Smooth muscle cell (in vitro differentiated cells): ENCODE measurements around the gene TMEM167A. TPM values are rescaled to one million over a fixed set of nuclear protein-coding genes. Genes with fewer than 3 reads are reported as not detected.

Experiments used
- DNase-seq: peaks from one replicate; lab custom pipeline; 2025; ENCODE audit not compliant: unreplicated experiment; lab: John Stamatoyannopoulos, UW
- H2AFZ ChIP-seq: fragments of 200-600 bp; sonication (generic); 2 replicates; pipeline ENCODE4 v1.6.0; 2016; ENCODE audit warnings: antibody characterized with exemption, low read depth, mild to moderate bottlenecking
- H3F3A ChIP-seq: fragments of 200-600 bp; sonication (generic); 2 replicates; pipeline ENCODE4 v1.6.0; 2017; ENCODE audit warnings: antibody characterized with exemption, low read depth
- H3K27ac ChIP-seq: fragments of 200-600 bp; sonication (generic); 2 replicates; pipeline ENCODE4 v1.5.1; 2016; ENCODE audit warnings: low read depth, mild to moderate bottlenecking
- H3K27me3 ChIP-seq: fragments of 200-600 bp; sonication (generic); 2 replicates; pipeline ENCODE4 v1.6.1; 2016; ENCODE audit warnings: low read depth, mild to moderate bottlenecking
- H3K36me3 ChIP-seq: fragments of 200-600 bp; sonication (generic); 2 replicates; pipeline ENCODE4 v1.5.1; 2016; ENCODE audit warnings: low read depth
- H3K4me1 ChIP-seq: fragments of 200-600 bp; sonication (generic); 2 replicates; pipeline ENCODE4 v1.5.1; 2016; ENCODE audit warnings: low read depth
- H3K4me2 ChIP-seq: fragments of 200-600 bp; sonication (generic); 2 replicates; pipeline ENCODE4 v1.6.0; 2016; ENCODE audit warnings: mild to moderate bottlenecking
- H3K4me3 ChIP-seq: fragments of 200-600 bp; sonication (generic); 2 replicates; pipeline ENCODE4 v1.5.1; 2016; ENCODE audit warnings: mild to moderate bottlenecking
- H3K79me2 ChIP-seq: fragments of 200-600 bp; sonication (generic); 2 replicates; pipeline ENCODE4 v1.6.0; 2016; ENCODE audit warnings: low read depth, mild to moderate bottlenecking
- H3K9ac ChIP-seq: fragments of 200-600 bp; sonication (generic); 2 replicates; pipeline ENCODE4 v1.6.0; 2016; ENCODE audit warnings: low read depth
- H3K9me3 ChIP-seq: fragments of 200-600 bp; sonication (generic); replicated peaks from 2 replicates; pipeline ENCODE4 v1.5.1; 2016; ENCODE audit warnings: low read depth
- H4K20me1 ChIP-seq: fragments of 200-600 bp; sonication (generic); 2 replicates; pipeline ENCODE4 v1.6.0; 2016; ENCODE audit warnings: low read depth
- WGBS: methylation state at CpG from one replicate; pipeline ENCODE4 v1.1.7; 2016; ENCODE audit warnings: low lambda C conversion rate; 5-methylcytosine and 5-hydroxymethylcytosine counted together
- polyA plus RNA-seq: library from polyadenylated mRNA; unstranded; fragments of >200 nt; fragmentation: Nextera tagmentation; extraction: Ambion mirVana; gene quantifications from 2 replicates; pipeline ENCODE4 v1.2.1, GENCODE V29; 2016
- total RNA-seq: library from RNA; depleted of rRNA; stranded (reverse); fragments of >200 nt; gene quantifications from 2 replicates; pipeline ENCODE4 v1.2.3, GENCODE V29; 2014
- TF ChIP-seq, protein P1 (sequence below): fragments of 200-600 bp; sonication (generic); IDR thresholded peaks from 2 replicates; pipeline ENCODE4 v1.5.1; 2017; ENCODE audit warnings: borderline replicate concordance, mild to moderate bottlenecking, antibody characterized with exemption; ENCODE audit not compliant: insufficient read depth, poor library complexity, severe bottlenecking

The TMEM167A gene
- total and polyA plus RNA-seq, 2 experiments from 2014 or later, result 236 to 248 TPM

DNA sequence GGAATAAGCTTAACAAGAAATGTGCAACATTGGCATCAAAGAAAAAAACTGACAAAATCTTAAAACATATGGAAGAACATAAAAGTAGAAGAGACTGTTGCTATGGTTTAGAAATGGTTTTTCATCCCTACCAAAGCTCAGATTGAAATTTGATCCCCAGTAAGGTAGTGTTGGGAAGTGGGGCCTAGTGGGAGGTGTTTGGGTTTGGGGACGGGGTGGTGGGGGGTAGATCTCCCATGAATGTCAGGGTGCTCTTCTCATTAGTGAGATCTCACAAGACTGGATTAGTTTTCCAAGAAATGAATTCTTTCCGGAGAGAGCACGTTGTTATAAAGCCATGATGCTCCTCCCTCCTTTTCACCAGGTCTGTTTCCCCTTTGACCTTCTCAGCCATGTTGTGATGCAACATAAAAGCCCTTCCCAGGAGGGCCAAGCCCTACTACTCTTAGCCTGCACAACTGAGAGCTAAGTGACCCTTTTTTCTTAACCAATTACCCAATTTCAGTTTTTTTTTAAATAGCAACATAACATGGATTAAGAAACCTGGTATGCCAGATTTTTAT, 10.6 kb downstream of the TMEM167A start:
- H2AFZ ChIP-seq, result no peak overlapping the region
- no peak overlapping the region for H3K9ac ChIP-seq
- H4K20me1 ChIP-seq, result peaks cover 100% of the 10 kb centered on the region
- H3K27ac ChIP-seq, result no peak overlapping the region
- no peaks in the 10 kb centered on the region for H3K9me3 ChIP-seq
- H3K4me1 ChIP-seq, result peaks cover 11% of the 10 kb centered on the region
- 74% methylated on average over 3 of the region's 3 CpGs for WGBS
- TF ChIP-seq, protein P1, sequence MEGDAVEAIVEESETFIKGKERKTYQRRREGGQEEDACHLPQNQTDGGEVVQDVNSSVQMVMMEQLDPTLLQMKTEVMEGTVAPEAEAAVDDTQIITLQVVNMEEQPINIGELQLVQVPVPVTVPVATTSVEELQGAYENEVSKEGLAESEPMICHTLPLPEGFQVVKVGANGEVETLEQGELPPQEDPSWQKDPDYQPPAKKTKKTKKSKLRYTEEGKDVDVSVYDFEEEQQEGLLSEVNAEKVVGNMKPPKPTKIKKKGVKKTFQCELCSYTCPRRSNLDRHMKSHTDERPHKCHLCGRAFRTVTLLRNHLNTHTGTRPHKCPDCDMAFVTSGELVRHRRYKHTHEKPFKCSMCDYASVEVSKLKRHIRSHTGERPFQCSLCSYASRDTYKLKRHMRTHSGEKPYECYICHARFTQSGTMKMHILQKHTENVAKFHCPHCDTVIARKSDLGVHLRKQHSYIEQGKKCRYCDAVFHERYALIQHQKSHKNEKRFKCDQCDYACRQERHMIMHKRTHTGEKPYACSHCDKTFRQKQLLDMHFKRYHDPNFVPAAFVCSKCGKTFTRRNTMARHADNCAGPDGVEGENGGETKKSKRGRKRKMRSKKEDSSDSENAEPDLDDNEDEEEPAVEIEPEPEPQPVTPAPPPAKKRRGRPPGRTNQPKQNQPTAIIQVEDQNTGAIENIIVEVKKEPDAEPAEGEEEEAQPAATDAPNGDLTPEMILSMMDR, result no peak
- H3F3A ChIP-seq, result peaks cover 3% of the 10 kb centered on the region
- H3K4me2 ChIP-seq, result no peak overlapping the region
- H3K27me3 ChIP-seq, result no peaks in the 10 kb centered on the region
- DNase-seq, result no peak
- peaks cover 100% of the 10 kb centered on the region for H3K79me2 ChIP-seq
- H3K36me3 ChIP-seq, result peaks cover 7% of the 10 kb centered on the region
- no peak overlapping the region for H3K4me3 ChIP-seq

DNA sequence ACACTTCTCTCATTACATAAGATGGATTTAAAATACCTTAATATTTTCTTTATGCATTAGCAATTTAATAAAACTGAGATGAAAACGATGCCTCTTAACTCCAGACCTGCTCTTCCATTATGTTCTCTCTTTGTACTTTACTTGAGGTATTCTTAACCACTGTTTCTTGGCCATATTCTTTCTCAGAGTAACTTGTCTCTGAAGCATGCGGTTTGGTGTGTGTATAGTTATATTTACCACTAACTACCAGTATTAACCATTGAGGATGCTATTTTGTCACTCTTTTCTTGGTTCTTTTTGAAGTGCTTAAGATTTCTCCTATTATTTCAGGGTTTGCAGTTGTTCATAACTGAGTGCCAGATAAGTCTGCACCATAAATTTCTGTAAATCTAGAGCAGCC, 17.9 kb downstream of the TMEM167A start:
- TF ChIP-seq, protein P1, result no peak
- peaks cover 14% of the 10 kb centered on the region for H3F3A ChIP-seq
- H3K27ac ChIP-seq, result no peak overlapping the region
- no peak overlapping the region for H2AFZ ChIP-seq
- peaks cover 21% of the 10 kb centered on the region for H3K36me3 ChIP-seq
- H3K9me3 ChIP-seq, result no peaks in the 10 kb centered on the region
- peaks cover 1% of the 10 kb centered on the region for H3K4me1 ChIP-seq
- no peak overlapping the region for H3K4me3 ChIP-seq
- no peak for DNase-seq
- H3K4me2 ChIP-seq, result no peak overlapping the region
- WGBS, result 90% methylated on average over 2 of the region's 2 CpGs
- peaks cover 94% of the 10 kb centered on the region for H4K20me1 ChIP-seq
- no peaks in the 10 kb centered on the region for H3K27me3 ChIP-seq
- H3K9ac ChIP-seq, result no peak overlapping the region
- peaks cover 93% of the 10 kb centered on the region for H3K79me2 ChIP-seq

DNA sequence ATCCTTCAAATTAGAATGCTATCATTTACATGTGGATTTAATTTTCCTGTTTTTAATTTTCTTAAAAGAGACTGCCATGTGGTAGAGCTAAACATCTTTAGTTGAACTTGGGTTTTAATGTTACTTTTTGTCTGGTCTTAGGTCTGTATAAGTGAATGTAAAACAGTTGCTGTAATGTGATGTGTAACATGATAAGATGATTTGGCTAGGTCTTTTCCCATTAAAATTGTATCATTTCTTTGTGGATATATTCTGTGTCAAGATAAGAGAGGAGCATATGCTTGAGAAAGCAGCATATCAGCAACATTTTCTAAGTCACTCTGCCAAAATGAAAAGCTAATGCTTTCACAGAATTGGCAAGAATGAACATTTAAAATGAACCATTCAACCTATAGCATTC, 18.5 kb downstream of the TMEM167A start:
- Histone ChIP-seq H3K4me1 (peaks cover 4% of the 10 kb centered on the region), H3K27me3 (no peaks in the 10 kb centered on the region), H3K36me3 (peaks cover 21% of the 10 kb centered on the region), H4K20me1 (peaks cover 89% of the 10 kb centered on the region), H3K79me2 (peaks cover 87% of the 10 kb centered on the region), H3K27ac (no peak overlapping the region), H2AFZ (no peak overlapping the region), H3K9me3 (no peaks in the 10 kb centered on the region), H3K4me3 (no peak overlapping the region), H3K4me2 (no peak overlapping the region), H3F3A (peaks cover 13% of the 10 kb centered on the region), H3K9ac (no peak overlapping the region)
- TF ChIP-seq, protein P1, result no peak
- DNase-seq, result no peak

DNA sequence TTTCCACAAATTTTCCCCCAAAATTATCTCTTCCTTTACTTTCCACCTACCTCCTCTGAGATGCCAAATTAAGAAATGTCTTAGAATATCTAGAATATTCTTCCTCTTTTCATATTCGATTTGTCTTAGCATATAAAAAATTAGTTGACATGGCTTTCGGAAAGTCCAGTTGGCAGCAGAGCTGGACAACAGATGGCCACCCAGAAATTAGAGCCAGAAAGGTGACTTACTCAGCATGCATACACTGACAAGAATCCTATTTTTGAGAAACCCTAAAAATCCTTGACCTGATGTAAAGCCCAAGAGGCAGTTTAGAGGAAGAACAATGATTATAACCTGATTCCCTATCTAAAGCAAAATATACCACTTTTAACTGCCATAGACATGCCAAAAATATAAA, 22.0 kb downstream of the TMEM167A start:
- 96% methylated on average over 2 of the region's 2 CpGs for WGBS
- Histone ChIP-seq H3K27ac (peak overlapping the region; percentile 70), H3K4me2 (peak overlapping the region; percentile 39), H3F3A (peaks cover 28% of the 10 kb centered on the region), H3K9ac (no peak overlapping the region), H2AFZ (no peak overlapping the region), H3K9me3 (no peaks in the 10 kb centered on the region), H4K20me1 (peaks cover 62% of the 10 kb centered on the region), H3K36me3 (peaks cover 10% of the 10 kb centered on the region), H3K27me3 (no peaks in the 10 kb centered on the region), H3K4me3 (no peak overlapping the region), H3K4me1 (peaks cover 4% of the 10 kb centered on the region), H3K79me2 (peaks cover 52% of the 10 kb centered on the region)
- TF ChIP-seq, protein P1, result no peak
- DNase-seq, result no peak
